GM13977 (cell line): ENCODE results near the gene NFYA.

Experiments
- DNase-seq: peaks from one replicate; pipeline ENCODE4 v3.0.0; 2012; ENCODE audit warnings: low spot score
- in situ Hi-C: fragments of 300-500 bp; cut with MboI; formaldehyde crosslinking; loops from one replicate; pipeline ENCODE4 v1.12.0; 2022; ENCODE audit warnings: low sequenced_read_pairs, low pct_unique_long_range_greater_than_20kb, mixed read lengths, inconsistent platforms; ENCODE audit not compliant: unreplicated experiment
- TF ChIP-seq, protein P1 (sequence below): IDR thresholded peaks from 2 replicates; pipeline ENCODE4 v1.5.1; 2012; ENCODE audit warnings: mild to moderate bottlenecking, control low read depth; ENCODE audit not compliant: insufficient read depth; ENCODE audit errors: extremely low read depth, missing control alignments

The NFYA gene

DNA sequence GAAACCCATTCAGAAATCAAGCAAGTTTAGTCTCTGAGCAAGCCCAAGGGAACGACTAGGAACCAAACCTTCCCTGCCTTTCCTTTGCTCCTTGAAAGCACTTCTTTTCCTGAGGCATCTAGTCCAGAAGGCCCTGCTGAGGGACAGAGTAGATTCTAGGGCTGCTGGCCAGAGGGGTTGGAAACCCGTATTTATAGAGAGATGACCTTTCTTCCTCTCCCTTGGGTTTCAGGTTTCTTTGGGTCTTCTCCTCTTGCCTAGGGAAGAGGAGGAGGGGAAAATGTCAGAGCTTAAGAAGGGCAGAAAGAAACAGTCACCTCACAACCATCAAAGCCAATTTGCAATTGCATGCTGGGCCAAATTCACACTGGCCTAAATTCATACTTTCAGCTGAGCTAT, 14.0 kb upstream of the NFYA start:
- TF ChIP-seq, protein P1, sequence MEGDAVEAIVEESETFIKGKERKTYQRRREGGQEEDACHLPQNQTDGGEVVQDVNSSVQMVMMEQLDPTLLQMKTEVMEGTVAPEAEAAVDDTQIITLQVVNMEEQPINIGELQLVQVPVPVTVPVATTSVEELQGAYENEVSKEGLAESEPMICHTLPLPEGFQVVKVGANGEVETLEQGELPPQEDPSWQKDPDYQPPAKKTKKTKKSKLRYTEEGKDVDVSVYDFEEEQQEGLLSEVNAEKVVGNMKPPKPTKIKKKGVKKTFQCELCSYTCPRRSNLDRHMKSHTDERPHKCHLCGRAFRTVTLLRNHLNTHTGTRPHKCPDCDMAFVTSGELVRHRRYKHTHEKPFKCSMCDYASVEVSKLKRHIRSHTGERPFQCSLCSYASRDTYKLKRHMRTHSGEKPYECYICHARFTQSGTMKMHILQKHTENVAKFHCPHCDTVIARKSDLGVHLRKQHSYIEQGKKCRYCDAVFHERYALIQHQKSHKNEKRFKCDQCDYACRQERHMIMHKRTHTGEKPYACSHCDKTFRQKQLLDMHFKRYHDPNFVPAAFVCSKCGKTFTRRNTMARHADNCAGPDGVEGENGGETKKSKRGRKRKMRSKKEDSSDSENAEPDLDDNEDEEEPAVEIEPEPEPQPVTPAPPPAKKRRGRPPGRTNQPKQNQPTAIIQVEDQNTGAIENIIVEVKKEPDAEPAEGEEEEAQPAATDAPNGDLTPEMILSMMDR: no peak
- DNase-seq: no peak
- in situ Hi-C loops: no loop called here

DNA sequence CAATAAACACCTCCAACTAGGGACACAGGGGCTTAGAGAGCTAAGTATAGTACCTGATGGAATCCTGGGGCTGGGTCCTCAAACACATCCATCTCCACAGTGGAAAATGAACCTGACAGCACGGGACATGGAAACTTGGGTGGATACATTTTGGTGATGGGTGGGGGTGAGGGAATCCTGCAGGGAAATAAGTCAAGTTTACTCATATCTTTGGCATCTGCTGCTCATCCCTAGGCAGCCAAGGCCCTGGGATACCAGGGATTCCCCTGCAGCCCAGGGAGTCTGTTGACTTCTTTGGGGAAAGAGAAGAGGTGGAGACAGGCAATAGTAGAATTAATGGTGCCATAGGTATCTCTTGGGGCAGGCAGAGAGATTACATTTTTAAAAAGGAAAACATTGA, 13.2 kb upstream of the NFYA start:
- no peak for DNase-seq
- TF ChIP-seq, protein P1: no peak
- in situ Hi-C loops: no loop called here

DNA sequence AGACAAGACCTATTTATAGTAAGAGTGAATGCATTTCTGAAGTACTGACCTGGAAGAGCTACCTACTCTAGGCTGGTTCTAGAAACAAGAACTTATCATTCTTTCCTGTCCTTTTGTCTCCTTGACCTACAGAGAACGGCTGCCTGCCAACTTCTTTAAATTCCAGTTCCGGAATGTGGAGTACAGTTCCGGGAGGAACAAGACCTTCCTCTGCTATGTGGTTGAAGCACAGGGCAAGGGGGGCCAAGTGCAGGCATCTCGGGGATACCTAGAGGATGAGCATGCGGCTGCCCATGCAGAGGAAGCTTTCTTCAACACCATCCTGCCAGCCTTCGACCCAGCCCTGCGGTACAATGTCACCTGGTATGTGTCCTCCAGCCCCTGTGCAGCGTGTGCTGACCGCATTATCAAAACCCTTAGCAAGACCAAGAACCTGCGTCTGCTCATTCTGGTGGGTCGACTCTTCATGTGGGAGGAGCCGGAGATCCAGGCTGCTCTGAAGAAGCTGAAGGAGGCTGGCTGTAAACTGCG, 11.5 kb upstream of the NFYA start:
- no peak for DNase-seq
- in situ Hi-C loops: no loop called here
- TF ChIP-seq, protein P1: no peak

DNA sequence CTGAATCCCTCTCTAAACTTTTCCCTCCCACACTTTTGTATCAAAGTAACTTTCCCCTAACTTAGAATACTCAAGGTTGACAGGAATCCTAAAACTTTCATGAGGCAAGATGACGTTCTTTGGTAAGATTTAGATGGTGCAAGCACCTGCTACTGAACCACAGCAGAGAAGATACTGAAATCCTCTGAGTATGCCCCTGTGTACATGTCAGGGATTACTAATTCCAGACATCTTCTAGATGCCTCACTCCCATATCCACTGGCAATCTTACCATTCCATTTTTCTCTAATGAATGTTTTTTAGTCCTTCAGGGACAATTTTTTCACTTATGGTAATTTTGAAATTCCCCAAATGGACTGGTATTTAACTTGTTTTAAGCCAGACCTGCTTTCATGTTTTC, 10.7 kb upstream of the NFYA start:
- no peak for DNase-seq
- in situ Hi-C loops: no loop called here
- TF ChIP-seq, protein P1: no peak

DNA sequence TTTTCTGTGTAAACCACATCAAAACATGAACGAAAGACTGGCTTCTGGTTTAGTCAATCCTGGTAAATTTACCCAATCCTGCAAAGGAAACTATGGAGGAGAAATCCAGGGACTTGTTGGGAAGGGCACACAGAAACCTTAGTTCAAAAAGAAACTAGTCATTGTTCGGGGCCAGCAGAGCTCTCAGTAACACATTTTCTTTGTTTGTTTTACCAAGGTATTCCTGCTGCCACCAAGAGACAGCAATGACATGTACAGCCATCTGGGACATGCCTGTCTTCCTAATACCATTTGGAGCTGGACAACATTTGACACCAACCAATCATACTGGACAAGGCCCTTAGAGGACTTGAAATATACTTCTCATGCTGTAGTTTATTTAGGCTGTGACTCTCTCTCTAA, 8.9 kb upstream of the NFYA start:
- TF ChIP-seq, protein P1: no peak
- in situ Hi-C loops: no loop called here
- DNase-seq: no peak

DNA sequence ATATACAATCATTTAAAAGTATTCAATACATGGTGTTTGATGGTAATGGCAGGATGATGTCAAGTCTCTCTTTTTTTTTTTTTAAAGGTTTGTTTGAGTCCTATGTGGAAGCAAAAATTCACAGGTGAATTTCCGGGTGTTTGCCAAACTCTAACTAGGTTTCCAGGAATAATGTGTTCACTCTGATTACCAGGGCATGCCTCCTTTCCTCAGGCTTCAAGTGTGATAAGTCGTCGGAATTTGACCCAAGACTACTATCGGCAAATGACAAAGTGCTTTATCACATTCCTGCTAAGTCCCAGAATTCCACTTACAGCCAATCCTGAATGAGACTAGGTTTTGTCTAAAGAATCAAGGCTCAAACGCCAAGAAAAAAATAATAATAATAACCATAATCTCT, 7.9 kb upstream of the NFYA start:
- no peak for DNase-seq
- TF ChIP-seq, protein P1: no peak
- in situ Hi-C loops: no loop called here

DNA sequence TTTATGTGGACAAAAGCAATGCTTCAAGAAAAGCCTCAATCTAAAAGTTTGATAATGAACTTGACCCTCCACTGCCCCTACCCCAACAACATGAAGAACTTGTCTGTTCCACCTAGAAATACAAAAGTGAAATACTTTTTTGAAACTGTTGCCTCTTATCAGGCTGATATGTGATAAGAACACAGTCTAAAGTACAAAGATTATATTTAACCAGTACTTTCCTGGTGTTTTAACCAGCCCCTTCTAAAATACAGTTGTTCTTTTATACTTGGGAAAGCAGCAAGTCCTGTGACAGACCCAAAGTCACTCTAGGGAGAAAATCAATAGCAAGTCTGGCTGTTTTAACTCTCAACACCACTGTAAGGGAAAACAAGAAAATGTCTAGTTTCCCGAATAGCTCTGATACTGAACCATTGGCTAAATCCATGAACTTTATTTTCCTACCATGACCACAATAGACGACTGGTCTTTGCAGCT, 7.2 kb upstream of the NFYA start:
- no peak for DNase-seq
- TF ChIP-seq, protein P1: no peak
- in situ Hi-C loops: no loop called here
